GM21367 (cell line): ENCODE results near the gene RGS6.

Source experiments
- ATAC-seq: cut with Tn5 transposase; IDR thresholded peaks from one replicate; pipeline ENCODE4 v1.9.1; 2021; ENCODE audit not compliant: unreplicated experiment

The RGS6 gene

DNA sequence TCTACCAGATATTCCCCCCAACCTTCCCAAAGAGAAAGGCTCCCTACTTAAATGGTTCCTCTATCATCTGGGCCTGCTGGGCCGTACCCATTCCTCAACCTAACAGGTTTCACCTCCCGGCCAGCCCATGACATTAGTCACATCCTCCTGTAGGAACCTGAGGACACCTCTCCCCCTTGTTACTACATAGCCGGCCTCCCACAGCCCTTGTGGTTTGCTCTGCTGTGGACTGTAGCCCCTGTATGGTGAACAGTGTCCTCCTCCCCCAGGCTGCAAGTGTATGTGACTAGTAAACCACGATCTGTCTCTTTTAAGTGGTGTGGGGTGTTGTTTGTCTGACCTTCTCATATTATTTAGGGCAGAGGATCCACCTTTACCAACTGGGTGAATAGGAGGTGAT lies 371.7 kb downstream of the RGS6 start:
- no peak for ATAC-seq

- ATAC-seq = no peak
Measured at GRCh38 chr14:72305561-72305960, 373.3 kb downstream of the RGS6 start.

DNA sequence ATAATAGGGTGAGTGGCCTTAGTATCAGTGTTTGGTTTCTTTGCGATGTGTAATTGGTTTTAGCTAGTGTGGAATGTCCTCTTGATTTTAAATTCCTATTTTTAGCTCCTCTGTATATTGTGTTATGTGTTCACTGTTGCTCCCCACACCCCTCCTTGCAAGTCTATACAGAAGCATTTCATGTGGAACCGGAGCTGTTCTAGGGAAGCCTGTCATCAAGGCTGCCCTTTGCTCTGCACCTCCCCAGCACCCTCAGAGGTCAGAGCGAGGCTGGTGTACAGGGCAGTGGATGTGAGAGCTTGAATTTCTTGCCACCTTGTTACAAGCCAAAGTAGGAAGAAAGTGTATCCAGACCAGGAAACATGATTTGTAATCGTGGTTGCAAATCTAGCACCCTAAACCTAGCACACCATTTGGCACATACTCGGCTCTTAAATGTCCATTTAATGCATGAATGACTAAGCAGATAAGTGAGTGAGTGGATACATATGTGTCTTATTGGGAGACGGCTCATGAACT lies 376.8 kb downstream of the RGS6 start:
- no peak for ATAC-seq

DNA sequence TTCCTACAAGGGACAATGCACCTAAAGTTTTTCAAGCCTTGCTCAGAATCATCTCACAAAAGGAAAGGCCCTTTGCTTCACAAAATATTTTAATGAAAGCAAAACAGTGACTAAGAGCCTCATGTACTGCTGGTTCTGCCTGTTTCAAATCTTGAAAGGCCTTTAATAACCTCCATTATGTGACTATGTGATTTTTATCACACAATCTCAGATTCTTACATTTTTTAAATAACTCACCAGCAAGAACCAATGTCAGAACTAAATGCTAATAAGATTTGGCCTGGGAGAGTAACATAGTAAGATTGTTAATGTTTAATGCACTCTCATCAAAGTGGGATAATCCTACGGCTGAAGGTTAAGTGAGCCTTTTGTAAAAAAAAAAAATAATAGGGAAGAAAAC lies 378.9 kb downstream of the RGS6 start:
- no peak for ATAC-seq

DNA sequence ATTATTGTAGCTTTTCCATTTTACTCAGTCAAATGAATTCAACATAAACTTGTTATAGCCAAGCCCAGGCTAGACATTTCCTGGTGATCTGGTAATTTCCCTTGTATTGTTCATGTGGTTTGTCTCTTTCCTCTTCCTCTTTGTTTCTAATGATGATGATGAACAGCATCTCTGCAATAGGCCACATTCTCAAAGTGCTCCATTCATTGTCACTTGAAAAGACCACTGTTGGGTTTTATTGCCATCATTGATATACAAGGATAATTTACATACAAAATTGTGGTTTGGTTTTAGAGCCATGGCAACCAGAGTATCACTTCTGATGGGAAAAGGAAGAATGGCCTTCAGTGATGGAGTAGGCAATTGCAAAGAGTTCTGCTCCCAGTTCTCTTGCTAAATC lies 379.3 kb downstream of the RGS6 start:
- ATAC-seq = no peak

- ATAC-seq = no peak
Measured at GRCh38 chr14:72314808-72315435, 382.7 kb downstream of the RGS6 start.

- no peak for ATAC-seq
Measured at GRCh38 chr14:72315714-72316113, 383.5 kb downstream of the RGS6 start.

GRCh38 chr14:72318648-72319047 lies 386.4 kb downstream of the RGS6 start:
- no peak for ATAC-seq

DNA sequence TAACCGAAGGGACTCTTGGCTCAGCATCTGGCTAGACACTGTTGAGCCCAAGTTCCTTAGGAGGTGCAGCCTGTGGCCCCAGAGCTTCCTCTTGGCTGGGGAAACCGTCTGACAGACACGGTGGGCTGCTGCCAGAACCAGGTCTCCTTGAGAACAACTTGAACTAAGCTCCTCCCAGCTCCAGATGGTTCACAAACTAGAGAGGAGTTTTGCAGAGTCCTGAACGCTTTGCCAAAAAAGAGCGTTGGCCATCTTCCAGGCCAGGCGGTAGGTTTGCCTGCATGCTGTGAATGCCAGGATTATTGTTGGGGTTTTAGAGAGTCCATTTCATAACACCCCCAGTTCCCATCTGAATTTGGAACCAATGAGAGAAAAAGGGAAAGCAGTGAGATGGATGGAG lies 399.8 kb downstream of the RGS6 start:
- no peak for ATAC-seq

DNA sequence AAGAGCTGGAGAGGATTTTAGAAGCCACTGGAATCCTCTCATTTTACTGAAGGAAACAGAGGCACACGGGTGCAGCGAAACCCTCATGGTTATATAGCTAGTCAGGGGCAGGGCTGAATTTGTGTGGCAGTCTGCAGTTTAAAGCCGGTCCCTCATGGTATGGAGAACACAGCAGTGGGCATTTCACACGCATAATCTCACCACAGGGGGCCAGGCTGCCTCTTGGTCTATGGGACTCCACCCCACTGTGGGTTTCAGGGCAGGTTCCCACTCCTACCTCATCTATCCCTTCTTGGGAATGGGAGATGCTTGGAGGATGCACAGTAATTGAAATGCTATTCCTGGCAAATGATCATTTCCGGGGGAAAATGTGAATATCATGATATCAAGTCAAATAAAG lies 400.6 kb downstream of the RGS6 start:
- no peak for ATAC-seq

DNA sequence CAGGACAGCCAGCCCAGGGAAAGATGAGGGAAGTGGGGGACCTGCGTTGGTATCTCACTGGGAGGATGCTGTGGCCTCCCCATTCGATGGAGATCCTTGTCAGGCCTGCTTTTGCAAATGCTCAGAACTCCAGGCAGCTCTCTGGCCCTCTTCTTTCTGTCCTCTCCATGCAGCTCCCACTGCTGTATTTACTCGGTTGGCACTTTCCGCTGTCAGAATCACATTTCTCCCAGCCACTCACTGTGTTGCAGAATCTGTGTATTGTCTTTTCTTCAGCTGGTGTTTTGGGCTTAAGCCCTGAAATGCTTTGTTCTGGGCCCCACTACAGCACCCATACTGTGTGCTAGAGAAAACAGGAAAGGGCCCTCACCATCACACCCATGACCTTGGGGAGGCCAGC lies 401.1 kb downstream of the RGS6 start:
- ATAC-seq = no peak

DNA sequence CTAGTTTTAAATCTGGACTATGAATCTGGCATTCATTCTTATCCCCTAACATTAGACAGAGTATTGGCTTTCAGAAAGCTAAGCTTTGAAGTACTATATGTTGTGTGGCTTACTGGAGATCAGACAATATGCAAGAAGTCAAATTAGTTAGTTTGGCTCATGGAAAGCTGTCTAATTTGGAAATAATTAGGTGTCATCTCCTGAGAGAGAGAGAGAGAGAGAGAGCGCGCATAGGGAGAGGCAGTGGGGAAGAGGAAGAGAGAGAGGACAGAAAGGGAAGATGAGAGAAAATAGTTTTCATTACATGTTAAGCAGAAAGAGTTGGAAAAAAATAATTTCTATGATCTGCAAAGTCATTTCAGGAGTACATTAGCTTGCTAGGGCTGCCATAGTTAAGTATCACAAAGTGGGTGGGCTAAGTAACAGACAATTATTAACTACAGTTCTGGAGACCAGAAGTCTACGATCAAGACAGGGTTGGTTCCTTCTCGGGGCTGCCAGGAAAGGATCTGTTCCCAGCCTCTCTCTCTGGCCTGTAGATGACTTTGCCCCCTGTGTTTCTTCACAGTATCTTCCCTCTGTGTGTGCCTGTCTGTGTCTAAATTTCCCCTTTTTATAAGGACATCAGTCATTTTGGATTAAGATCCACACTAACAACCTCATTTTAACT lies 404.2 kb downstream of the RGS6 start:
- ATAC-seq = no peak

GRCh38 chr14:72341237-72341636 lies 409.0 kb downstream of the RGS6 start:
- ATAC-seq = no peak

DNA sequence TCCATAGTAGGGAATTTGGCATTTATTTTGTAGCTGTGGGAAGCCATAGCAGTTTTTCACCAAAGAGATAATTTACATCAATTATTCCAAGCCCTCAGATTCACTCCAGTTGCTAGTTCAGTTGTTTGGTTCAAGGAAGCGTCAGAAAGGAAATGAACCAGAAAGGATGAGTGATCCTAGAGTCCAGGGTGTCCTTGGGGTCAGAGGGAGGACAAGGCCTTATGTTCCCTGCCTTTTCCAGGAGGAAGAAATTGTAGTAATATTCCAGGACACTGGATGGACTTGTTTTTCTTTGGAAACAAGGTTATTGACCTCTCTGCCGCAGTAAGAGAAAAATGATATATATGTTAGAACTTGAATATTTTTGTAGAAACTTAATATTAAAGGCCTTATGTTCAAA lies 409.5 kb downstream of the RGS6 start:
- no peak for ATAC-seq

GRCh38 chr14:72347118-72347517 lies 414.9 kb downstream of the RGS6 start:
- ATAC-seq = no peak

DNA sequence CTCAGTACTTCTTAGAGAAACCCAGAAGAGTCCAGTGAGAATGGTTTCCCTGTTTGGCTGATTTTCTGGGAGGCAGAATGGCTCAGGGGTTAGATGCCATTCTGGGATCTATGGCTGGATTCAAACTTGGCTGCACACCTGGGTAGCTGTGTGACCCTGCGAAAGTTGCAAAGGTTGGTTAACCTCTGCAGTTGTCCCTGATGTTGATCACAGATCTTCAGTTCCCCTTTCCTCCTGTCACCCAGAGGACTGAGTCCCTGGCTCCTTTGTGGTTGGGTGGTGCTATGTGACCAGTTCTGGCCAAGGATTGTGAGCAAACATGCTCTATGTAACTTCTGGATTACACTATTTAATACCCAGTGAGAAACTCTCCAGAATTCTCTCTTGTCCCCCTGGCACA lies 418.0 kb downstream of the RGS6 start:
- ATAC-seq = no peak

DNA sequence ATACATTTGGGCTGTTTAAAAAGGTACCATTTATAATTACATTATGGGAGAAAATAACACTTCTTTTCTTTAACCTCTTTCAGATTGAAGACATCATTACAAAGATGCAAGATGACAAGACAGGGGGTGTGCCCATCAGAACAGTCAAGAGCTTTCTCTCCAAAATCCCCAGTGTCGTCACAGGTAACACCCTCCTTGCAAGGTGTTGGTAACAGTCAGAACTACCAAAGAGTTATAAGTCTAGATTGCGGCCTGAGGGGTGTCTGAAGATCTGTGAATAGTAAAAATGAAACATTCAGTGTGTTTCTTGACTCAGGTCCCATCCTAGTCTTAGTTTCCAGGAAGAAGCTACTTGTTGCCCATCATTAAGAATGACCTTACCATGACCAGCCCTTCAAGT lies 419.8 kb downstream of the RGS6 start:
- no peak for ATAC-seq

GRCh38 chr14:72366619-72367018 lies 434.4 kb downstream of the RGS6 start:
- ATAC-seq = no peak

GRCh38 chr14:72369106-72369505 lies 436.9 kb downstream of the RGS6 start:
- no peak for ATAC-seq

DNA sequence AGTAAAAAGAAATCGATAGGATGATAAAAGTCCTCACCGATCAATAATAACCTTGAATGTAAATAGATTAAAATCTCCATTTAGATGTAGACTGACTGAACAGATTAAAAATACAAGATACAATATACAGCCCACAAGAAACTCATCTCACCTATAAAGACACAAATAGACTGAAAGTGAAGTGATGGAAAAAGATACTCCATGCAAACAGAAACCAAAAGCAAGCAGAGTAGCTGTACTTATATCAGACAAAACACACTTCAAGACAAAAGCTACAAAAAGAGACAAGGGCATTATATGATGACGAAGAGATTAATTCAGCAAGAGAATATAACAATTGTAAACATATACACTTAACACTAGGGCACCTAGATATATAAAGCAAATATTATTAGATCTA lies 444.8 kb downstream of the RGS6 start:
- no peak for ATAC-seq

GRCh38 chr14:72380456-72380855 lies 448.2 kb downstream of the RGS6 start:
- ATAC-seq = no peak

- ATAC-seq = no peak
Measured at GRCh38 chr14:72383865-72384264, 451.6 kb downstream of the RGS6 start.

- ATAC-seq = no peak
Measured at GRCh38 chr14:72387726-72388125, 455.5 kb downstream of the RGS6 start.
